ENCODE data around the gene SBNO2. TPM values are rescaled to one million over a fixed set of nuclear protein-coding genes. Genes with fewer than 3 reads are reported as not detected.

SBNO2 gene
- total RNA-seq, 1 donor from 2014 or later = 61.6 TPM

GRCh38 chr19:1112268-1113029 is 61.6 kb downstream of the SBNO2 start:
- no peak overlapping the region for H3K27ac Mint-ChIP-seq (ENCODE audit: unreplicated experiment)
- TF ChIP-seq, protein P1, sequence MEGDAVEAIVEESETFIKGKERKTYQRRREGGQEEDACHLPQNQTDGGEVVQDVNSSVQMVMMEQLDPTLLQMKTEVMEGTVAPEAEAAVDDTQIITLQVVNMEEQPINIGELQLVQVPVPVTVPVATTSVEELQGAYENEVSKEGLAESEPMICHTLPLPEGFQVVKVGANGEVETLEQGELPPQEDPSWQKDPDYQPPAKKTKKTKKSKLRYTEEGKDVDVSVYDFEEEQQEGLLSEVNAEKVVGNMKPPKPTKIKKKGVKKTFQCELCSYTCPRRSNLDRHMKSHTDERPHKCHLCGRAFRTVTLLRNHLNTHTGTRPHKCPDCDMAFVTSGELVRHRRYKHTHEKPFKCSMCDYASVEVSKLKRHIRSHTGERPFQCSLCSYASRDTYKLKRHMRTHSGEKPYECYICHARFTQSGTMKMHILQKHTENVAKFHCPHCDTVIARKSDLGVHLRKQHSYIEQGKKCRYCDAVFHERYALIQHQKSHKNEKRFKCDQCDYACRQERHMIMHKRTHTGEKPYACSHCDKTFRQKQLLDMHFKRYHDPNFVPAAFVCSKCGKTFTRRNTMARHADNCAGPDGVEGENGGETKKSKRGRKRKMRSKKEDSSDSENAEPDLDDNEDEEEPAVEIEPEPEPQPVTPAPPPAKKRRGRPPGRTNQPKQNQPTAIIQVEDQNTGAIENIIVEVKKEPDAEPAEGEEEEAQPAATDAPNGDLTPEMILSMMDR (IDR thresholded peaks at IDR 0.05) = no peak
- no peak overlapping the region for H3K4me3 Mint-ChIP-seq (ENCODE audit: unreplicated experiment)
- H3K4me1 Mint-ChIP-seq (ENCODE audit: unreplicated experiment) = peaks cover 11% of the 10 kb centered on the region
- H3K9me3 Mint-ChIP-seq (ENCODE audit: unreplicated experiment) = no peaks in the 10 kb centered on the region
- no peak for DNase-seq (ENCODE audit: extremely low spot score, unreplicated experiment)
- no peaks in the 10 kb centered on the region for H3K27me3 Mint-ChIP-seq (ENCODE audit: unreplicated experiment)
- no peaks in the 10 kb centered on the region for H3K36me3 Mint-ChIP-seq (ENCODE audit: unreplicated experiment)

GRCh38 chr19:1111641-1112267 is 62.3 kb downstream of the SBNO2 start:
- Mint-ChIP-seq H3K27me3 (ENCODE audit: unreplicated experiment) (no peaks in the 10 kb centered on the region), H3K4me3 (ENCODE audit: unreplicated experiment) (no peak overlapping the region), H3K9me3 (ENCODE audit: unreplicated experiment) (no peaks in the 10 kb centered on the region), H3K4me1 (ENCODE audit: unreplicated experiment) (peaks cover 17% of the 10 kb centered on the region), H3K36me3 (ENCODE audit: unreplicated experiment) (peaks cover 1% of the 10 kb centered on the region), H3K27ac (ENCODE audit: unreplicated experiment) (no peak overlapping the region)
- DNase-seq (ENCODE audit: extremely low spot score, unreplicated experiment) = no peak
- TF ChIP-seq, protein P1 (IDR thresholded peaks at IDR 0.05) = no peak

DNA sequence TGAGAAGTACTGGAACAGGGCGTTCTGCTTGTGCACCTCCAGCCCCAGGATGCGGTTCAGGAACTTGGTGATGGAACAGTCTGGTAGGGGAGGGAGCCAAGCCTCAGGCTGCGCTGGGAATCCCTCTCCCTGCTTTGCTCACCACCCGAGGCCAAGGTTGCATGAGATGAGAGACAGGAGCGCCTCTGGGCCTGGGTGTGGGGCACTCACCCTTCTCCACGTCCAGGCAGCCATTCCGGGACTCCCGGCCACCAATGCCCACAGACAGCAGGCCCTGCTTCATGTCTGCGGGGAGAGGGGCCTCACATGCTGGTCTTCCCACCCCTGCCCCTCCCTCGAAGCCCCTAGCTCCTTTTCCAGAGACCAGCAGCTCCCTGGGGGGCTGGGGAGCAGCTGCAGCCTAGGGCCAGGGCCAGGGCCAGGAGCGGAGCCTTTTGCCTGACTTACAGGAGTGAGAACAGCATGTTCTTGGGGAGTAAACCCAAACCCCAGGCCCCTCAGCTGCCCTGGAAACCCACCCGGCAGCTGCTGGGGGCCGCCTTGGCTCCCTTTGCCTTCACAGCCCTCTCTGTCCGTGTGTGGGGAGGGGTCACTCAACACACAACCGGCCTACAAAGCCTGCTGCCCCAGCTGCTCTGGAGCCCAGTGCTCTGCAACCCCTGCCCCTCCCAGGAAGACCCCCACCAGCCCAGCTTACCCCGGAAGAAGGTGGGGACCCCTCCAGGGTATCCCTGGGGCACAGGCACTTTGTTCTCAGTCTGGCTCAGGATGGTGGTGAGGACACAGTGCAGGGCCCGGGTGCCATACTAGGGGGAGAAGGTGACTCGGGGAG is 63.0 kb downstream of the SBNO2 start:
- H3K36me3 Mint-ChIP-seq (ENCODE audit: unreplicated experiment) = peaks cover 3% of the 10 kb centered on the region
- H3K27me3 Mint-ChIP-seq (ENCODE audit: unreplicated experiment) = no peaks in the 10 kb centered on the region
- TF ChIP-seq, protein P1 (IDR thresholded peaks at IDR 0.05) = no peak
- H3K4me3 Mint-ChIP-seq (ENCODE audit: unreplicated experiment) = no peak overlapping the region
- no peaks in the 10 kb centered on the region for H3K9me3 Mint-ChIP-seq (ENCODE audit: unreplicated experiment)
- H3K27ac Mint-ChIP-seq (ENCODE audit: unreplicated experiment) = no peak overlapping the region
- peaks cover 21% of the 10 kb centered on the region for H3K4me1 Mint-ChIP-seq (ENCODE audit: unreplicated experiment)
- DNase-seq (ENCODE audit: extremely low spot score, unreplicated experiment) = no peak

DNA sequence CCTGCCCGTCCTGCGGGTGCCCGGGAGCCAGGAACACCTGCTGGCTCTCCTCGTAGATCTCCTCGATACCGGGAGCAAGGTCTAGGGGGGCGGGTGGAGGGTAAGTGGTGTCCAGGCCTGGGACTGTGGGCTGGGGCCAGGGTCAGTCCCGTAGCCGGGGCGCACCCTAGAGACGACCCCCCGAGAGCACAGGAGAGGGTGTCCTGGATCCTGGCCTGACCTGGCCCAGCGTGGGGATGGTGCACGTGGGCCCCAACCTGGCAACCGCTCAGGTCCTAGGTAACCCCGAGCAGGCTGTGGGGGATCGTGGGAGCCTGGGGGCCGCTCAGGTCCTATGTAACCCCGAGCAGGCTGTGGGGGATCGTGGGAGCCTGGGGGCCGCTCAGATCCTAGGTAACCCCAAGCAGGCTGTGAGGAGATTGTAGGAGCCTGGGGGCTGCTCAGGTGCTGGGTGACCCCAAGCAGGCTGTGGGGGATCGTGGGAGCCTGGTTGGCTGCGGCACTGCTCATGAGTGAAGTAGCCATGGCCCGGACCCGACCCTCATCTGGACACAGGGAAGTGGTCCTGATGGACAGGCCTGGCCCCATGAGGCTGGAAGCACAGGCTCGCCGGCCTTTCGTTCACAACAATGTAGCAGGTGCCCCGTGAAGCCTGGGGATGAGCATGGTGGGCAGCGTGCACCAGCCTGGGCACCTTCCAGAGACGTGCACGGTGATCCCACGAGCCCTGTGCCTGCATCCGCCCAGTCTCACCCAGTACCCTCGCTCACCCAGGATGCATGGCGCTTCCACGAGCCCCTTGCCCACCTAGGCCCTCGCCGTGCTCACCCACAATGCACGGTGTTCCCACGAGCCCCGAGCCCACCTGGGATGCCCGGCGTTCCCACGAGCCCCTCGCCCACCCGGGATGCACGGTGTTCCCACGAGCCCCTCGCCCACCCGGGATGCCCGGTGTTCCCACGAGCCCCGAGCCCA is 64.1 kb downstream of the SBNO2 start:
- H3K27ac Mint-ChIP-seq (ENCODE audit: unreplicated experiment) = no peak overlapping the region
- peaks cover 28% of the 10 kb centered on the region for H3K4me1 Mint-ChIP-seq (ENCODE audit: unreplicated experiment)
- H3K4me3 Mint-ChIP-seq (ENCODE audit: unreplicated experiment) = no peak overlapping the region
- DNase-seq (ENCODE audit: extremely low spot score, unreplicated experiment) = no peak
- H3K36me3 Mint-ChIP-seq (ENCODE audit: unreplicated experiment) = peaks cover 3% of the 10 kb centered on the region
- TF ChIP-seq, protein P1 (IDR thresholded peaks at IDR 0.05) = no peak
- H3K9me3 Mint-ChIP-seq (ENCODE audit: unreplicated experiment) = no peaks in the 10 kb centered on the region
- no peaks in the 10 kb centered on the region for H3K27me3 Mint-ChIP-seq (ENCODE audit: unreplicated experiment)

Data from osteocyte (in vitro differentiated cells).